ENCODE data around the gene ATE1.
"Not testable (repeated sequence)": the region's sequence is repeated elsewhere in the genome, so short reads cannot be mapped to it uniquely, and the experiment has no call there.

- TF ChIP-seq CTCF, MAX (IDR thresholded peaks at IDR 0.05; ENCODE audit: low read depth, low read length): not testable (repeated sequence)
Observed at GRCh38 chr10:121918800-121919199, 9.0 kb downstream of the ATE1 start.
